Measurements from ENCODE around the gene SHISA8. TPM values are rescaled to one million over a fixed set of nuclear protein-coding genes. Genes with fewer than 3 reads are reported as not detected.

Gene SHISA8
- total RNA-seq = not detected in 2 replicates

DNA sequence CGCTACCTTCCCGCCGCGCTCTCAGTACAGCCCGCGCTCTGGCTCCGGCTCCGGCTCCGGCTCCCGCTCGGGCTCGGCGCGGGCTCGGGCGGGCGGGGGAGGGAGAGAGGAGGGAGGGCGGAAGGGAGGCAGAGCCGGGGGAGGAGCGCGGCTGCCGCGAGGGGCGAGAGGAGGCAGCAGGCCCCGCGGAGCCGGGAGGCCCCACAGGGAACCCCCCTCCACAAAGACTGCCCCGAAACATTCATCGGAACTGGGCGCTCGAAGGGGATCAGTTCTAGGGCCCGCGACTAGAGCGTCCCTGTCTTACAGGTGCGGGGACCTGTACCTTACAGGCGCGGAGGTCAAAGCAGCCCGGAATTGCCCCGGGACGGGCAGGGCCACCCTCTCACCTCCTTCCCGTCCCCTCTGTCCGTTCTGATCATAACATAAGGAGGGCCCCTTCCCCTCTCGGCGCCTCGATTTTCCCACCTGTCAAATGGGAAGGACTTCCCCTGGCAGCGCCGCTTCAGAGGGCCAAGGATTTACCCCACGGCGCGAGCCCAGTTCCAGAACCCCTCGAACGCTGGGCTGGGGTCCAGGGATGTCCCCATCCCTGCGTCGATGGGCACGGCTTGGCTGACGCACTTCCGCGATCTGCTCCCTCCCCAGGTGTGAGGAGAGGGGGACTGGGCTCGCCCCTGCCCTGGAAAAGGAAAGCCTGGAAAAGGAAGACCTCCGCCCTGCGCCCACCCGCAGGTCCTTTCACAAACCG lies at the start of gene SHISA8:
SHISA8 (minus strand) TSS at position 40 of the 751 bp plus-strand sequence. CDS start 407 bp downstream, outside the sequence.

DNA sequence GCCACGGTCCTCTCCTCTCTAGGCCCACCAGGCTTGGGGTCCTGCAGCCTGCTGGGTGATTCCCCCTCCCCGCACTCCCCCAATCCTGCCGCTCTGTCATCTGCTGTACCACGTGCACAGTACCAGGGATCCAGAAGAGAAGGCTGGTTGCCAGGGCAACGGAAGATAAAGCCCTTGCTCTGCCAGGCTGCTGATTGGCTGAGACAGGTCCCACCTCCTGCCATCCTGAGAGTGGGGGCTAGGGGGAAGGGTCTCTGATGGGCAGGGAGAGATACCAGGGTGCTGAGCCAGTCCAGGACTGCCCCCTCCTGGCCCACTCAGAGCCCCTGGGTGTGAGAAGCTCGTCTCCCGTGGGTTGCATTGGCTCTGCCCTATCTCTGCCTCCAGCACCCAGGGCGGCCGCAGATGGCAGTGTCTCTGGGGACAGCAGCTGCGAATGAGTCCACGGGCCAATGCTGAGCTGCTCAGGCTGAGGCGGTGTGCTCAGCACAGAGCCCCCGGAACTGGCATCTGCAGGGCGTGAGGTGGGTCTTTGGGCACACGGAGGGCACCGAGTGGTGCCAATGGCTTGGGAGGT lies 37.1 kb upstream of the SHISA8 start, which contains the start of gene SMIM45:
SMIM45 (plus strand) TSS at position 253 of the 577 bp plus-strand sequence.

DNA sequence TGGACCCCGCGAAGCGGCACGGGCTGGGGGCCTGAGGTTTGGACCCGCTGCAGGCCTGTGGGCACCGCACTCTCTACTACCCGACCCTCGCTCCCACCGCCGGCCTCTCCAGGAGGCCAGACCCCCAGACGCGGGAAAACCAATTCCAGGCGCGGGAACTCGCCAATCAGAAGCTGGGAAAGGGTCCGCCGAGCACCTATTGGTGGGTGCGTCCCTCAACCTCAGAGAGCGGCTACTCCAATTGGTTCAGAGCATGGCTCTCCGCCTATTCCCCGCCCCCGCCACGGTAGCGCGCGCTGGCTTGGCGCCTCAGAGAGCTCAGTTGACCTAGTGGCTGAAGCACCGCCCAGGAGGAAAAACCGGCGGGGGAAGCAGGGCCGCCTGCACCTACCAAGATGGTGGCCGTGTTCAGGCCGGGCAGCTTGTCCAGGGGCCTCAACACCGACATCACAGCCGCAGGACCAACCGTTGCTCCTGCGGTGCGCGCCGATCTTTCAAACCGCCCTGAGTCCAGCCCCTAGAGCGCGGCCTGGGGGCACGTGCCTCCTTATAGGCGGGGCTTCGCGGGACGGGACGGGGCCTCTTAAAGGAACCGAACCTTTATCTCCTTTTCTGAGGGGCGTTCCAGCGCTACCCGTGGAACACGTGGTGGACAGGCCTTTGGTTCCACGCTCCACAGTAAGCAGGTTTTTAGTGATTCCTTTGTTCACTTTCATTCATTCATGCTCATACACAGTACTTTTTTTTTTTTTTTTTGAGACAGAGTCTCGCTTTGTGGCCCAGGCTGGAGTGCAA lies 32.0 kb upstream of the SHISA8 start, which contains the start of gene CENPM:
CENPM (minus strand) TSS at position 524 of the 795 bp plus-strand sequence; CDS start at position 448, 76 bp downstream.

Small RNA genes lying within 50 kb of the gene (small RNA-seq; reads per million reads assigned to genes)
- 4.0 reads per million, percentile 89 among the genes with 10 or more reads in this experiment for gene MIR33A

Other genes starting within 250 kb of the SHISA8 start
- 68.7 and 69.5 TPM in 2 replicates for gene SNU13, start 226.2 kb downstream of the SHISA8 start, total RNA-seq
- 0.39 TPM in 1 of 2 replicates, not detected in the other for gene MEI1, start 215.6 kb downstream of the SHISA8 start, total RNA-seq
- gene CCDC134, start 114.4 kb downstream of the SHISA8 start, total RNA-seq = 9.0 and 10.2 TPM in 2 replicates
- gene SREBF2, start 82.0 kb downstream of the SHISA8 start, total RNA-seq = 38.1 and 75.9 TPM in 2 replicates
- 0.39 TPM in 1 of 2 replicates, not detected in the other for gene TNFRSF13C, start 11.7 kb upstream of the SHISA8 start, total RNA-seq
- gene CENPM, start 32.1 kb upstream of the SHISA8 start, total RNA-seq = 5.5 and 14.9 TPM in 2 replicates
- under 0.01 TPM in 1 of 2 replicates, not detected in the other for gene SEPTIN3, start 54.4 kb upstream of the SHISA8 start, total RNA-seq
- 1.2 TPM in 2 replicates for gene WBP2NL, start 83.7 kb upstream of the SHISA8 start, total RNA-seq
- 61.6 and 67.2 TPM in 2 replicates for gene NAGA, start 155.7 kb upstream of the SHISA8 start, total RNA-seq
- 29.4 and 42.0 TPM in 2 replicates for gene PHETA2, start 159.2 kb upstream of the SHISA8 start, total RNA-seq
- gene SMDT1, start 164.6 kb upstream of the SHISA8 start, total RNA-seq = 3.9 and 4.2 TPM in 2 replicates
- 29.8 and 42.7 TPM in 2 replicates for gene NDUFA6, start 175.7 kb upstream of the SHISA8 start, total RNA-seq
- gene CYP2D6, start 215.7 kb upstream of the SHISA8 start, total RNA-seq = 0.33 and 0.79 TPM in 2 replicates